ENCODE data around the gene LSAMP.
A peak's percentile ranks its signal among the peaks of the same experiment; 100 is the strongest.

LSAMP gene

GRCh38 chr3:115999001-115999585, 446.2 kb downstream of the LSAMP start:
- Histone ChIP-seq H3K4me2 (ENCODE audit: low read length, poor library complexity, severe bottlenecking) (no peak overlapping the region), H3K9ac (ENCODE audit: low read length) (no peak overlapping the region), H4K8ac (ENCODE audit: low read length) (no peak overlapping the region), H2BK120ac (ENCODE audit: low read depth, low read length) (no peak overlapping the region), H4K91ac (ENCODE audit: low read length) (no peak overlapping the region), H3K4me3 (ENCODE audit: insufficient read depth in 1 of 2, low read depth in 1 of 2, low read length in 2 of 2) (no peak overlapping the region), H3K79me1 (replicated peaks; ENCODE audit: low read length, poor library complexity, severe bottlenecking) (peaks cover 7% of the 10 kb centered on the region), H3K4ac (ENCODE audit: low read depth in 1 of 2, low read length in 2 of 2) (no peak overlapping the region), H2BK15ac (ENCODE audit: low read depth, poor library complexity, severe bottlenecking) (no peak overlapping the region), H3K27ac (ENCODE audit: low read length, poor library complexity, severe bottlenecking) (peak overlapping the region; percentile 95), H3K9me3 (ENCODE audit: control insufficient read depth, low read length) (no peaks in the 10 kb centered on the region), H2BK5ac (ENCODE audit: low read depth, low read length, poor library complexity, severe bottlenecking) (no peak overlapping the region), H3K23ac (ENCODE audit: low read length in 2 of 2) (no peak overlapping the region), H3K4me1 (ENCODE audit: control insufficient read depth, insufficient read depth, low read depth, low read length) (peaks cover 12% of the 10 kb centered on the region), H2BK12ac (ENCODE audit: low read length in 2 of 2) (peak overlapping the region in 1 of 2 experiments; percentile 13), H3K36me3 (ENCODE audit: control insufficient read depth in 1 of 2, insufficient read depth in 2 of 2, low read depth in 1 of 2, low read length in 2 of 2) (no peaks in the 10 kb centered on the region), H2AK5ac (ENCODE audit: low read length, severe bottlenecking) (peak overlapping the region; percentile 83), H3K27me3 (ENCODE audit: control insufficient read depth in 1 of 2, insufficient read depth in 1 of 2, low read length in 2 of 2) (no peaks in the 10 kb centered on the region), H2AFZ (ENCODE audit: low read depth, low read length) (no peak overlapping the region), H3K18ac (ENCODE audit: low read depth in 1 of 2, low read length in 2 of 2) (peak overlapping the region in 1 of 2 experiments; percentile 14), H3K14ac (ENCODE audit: low read length in 2 of 2) (peak overlapping the region in 1 of 2 experiments; percentile 1)
- no peak for DNase-seq
- 89% methylated on average over 5 of the region's 5 CpGs for WGBS

DNA sequence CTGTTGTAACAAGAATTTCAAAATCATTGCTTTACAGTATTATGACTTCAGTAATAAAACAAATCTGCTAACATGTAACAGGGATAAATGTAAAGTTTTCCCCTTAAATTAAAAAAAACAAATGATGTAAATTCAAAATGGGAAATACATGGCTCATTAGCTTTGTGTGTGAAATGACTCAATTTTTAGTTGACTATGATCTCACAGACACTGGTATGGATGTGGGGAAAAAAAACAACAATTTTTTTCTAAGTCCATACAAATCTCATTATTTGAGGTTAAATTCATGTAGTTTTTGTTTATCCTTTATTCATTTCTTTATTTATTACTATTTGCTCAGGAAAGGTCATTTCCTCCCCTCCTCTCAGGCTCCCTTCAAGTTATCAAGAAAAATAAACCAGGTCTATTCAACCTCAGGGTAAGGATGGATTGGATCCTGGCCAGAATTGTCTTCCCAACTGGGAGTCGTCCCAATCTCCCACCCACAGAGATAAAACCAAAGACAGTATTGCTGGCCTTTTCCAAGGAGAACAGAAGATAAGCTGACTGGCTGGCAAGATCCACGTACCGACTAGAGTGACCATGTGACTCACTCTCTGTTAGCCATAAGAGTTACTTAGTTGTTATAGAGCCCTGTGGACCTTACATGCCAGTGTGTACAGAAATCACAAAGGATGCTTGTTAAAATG, 448.7 kb downstream of the LSAMP start:
- DNase-seq = no peak
- no peak overlapping the region for H3K4ac ChIP-seq (ENCODE audit: low read depth in 1 of 2, low read length in 2 of 2)
- WGBS = 55% methylated on average over 3 of the region's 3 CpGs
- H2AK5ac ChIP-seq (ENCODE audit: low read length, severe bottlenecking) = peak overlapping the region; percentile 31
- H3K23ac ChIP-seq (ENCODE audit: low read length in 2 of 2) = no peak overlapping the region
- no peak overlapping the region for H4K91ac ChIP-seq (ENCODE audit: low read length)
- H2AFZ ChIP-seq (ENCODE audit: low read depth, low read length) = no peak overlapping the region
- no peaks in the 10 kb centered on the region for H3K9me3 ChIP-seq (ENCODE audit: control insufficient read depth, low read length)
- H2BK12ac ChIP-seq (ENCODE audit: low read length in 2 of 2) = no peak overlapping the region
- H3K14ac ChIP-seq (ENCODE audit: low read length in 2 of 2) = no peak overlapping the region
- no peaks in the 10 kb centered on the region for H3K27me3 ChIP-seq (ENCODE audit: control insufficient read depth in 1 of 2, insufficient read depth in 1 of 2, low read length in 2 of 2)
- H3K4me3 ChIP-seq (ENCODE audit: insufficient read depth in 1 of 2, low read depth in 1 of 2, low read length in 2 of 2) = no peak overlapping the region
- peak overlapping the region in 1 of 2 experiments; percentile 18 for H3K18ac ChIP-seq (ENCODE audit: low read depth in 1 of 2, low read length in 2 of 2)
- no peak overlapping the region for H3K4me2 ChIP-seq (ENCODE audit: low read length, poor library complexity, severe bottlenecking)
- peak overlapping the region; percentile 35 for H2BK5ac ChIP-seq (ENCODE audit: low read depth, low read length, poor library complexity, severe bottlenecking)
- H4K8ac ChIP-seq (ENCODE audit: low read length) = no peak overlapping the region
- no peaks in the 10 kb centered on the region for H3K36me3 ChIP-seq (ENCODE audit: control insufficient read depth in 1 of 2, insufficient read depth in 2 of 2, low read depth in 1 of 2, low read length in 2 of 2)
- no peak overlapping the region for H3K9ac ChIP-seq (ENCODE audit: low read length)
- H3K4me1 ChIP-seq (ENCODE audit: control insufficient read depth, insufficient read depth, low read depth, low read length) = peaks cover 11% of the 10 kb centered on the region
- no peak overlapping the region for H2BK15ac ChIP-seq (ENCODE audit: low read depth, poor library complexity, severe bottlenecking)
- peaks cover 6% of the 10 kb centered on the region for H3K79me1 ChIP-seq (replicated peaks; ENCODE audit: low read length, poor library complexity, severe bottlenecking)
- H2BK120ac ChIP-seq (ENCODE audit: low read depth, low read length) = no peak overlapping the region
- peak overlapping the region; percentile 90 for H3K27ac ChIP-seq (ENCODE audit: low read length, poor library complexity, severe bottlenecking)

- no peak overlapping the region for H3K4me3 ChIP-seq (ENCODE audit: insufficient read depth in 1 of 2, low read depth in 1 of 2, low read length in 2 of 2)
- H3K18ac ChIP-seq (ENCODE audit: low read depth in 1 of 2, low read length in 2 of 2) = no peak overlapping the region
- no peak overlapping the region for H3K9ac ChIP-seq (ENCODE audit: low read length)
- H4K91ac ChIP-seq (ENCODE audit: low read length) = no peak overlapping the region
- H2BK12ac ChIP-seq (ENCODE audit: low read length in 2 of 2) = no peak overlapping the region
- no peak overlapping the region for H3K4me2 ChIP-seq (ENCODE audit: low read length, poor library complexity, severe bottlenecking)
- H3K27me3 ChIP-seq (ENCODE audit: control insufficient read depth in 1 of 2, insufficient read depth in 1 of 2, low read length in 2 of 2) = no peaks in the 10 kb centered on the region
- DNase-seq = no peak
- no peaks in the 10 kb centered on the region for H3K79me1 ChIP-seq (replicated peaks; ENCODE audit: low read length, poor library complexity, severe bottlenecking)
- no peak overlapping the region for H2BK120ac ChIP-seq (ENCODE audit: low read depth, low read length)
- no peaks in the 10 kb centered on the region for H3K36me3 ChIP-seq (ENCODE audit: control insufficient read depth in 1 of 2, insufficient read depth in 2 of 2, low read depth in 1 of 2, low read length in 2 of 2)
- H3K23ac ChIP-seq (ENCODE audit: low read length in 2 of 2) = no peak overlapping the region
- no peak overlapping the region for H4K8ac ChIP-seq (ENCODE audit: low read length)
- 33% methylated on average over 1 of the region's 4 CpGs for WGBS
- H3K27ac ChIP-seq (ENCODE audit: low read length, poor library complexity, severe bottlenecking) = peak overlapping the region; percentile 79
- H3K4ac ChIP-seq (ENCODE audit: low read depth in 1 of 2, low read length in 2 of 2) = no peak overlapping the region
- no peaks in the 10 kb centered on the region for H3K9me3 ChIP-seq (ENCODE audit: control insufficient read depth, low read length)
- peaks cover 2% of the 10 kb centered on the region for H3K4me1 ChIP-seq (ENCODE audit: control insufficient read depth, insufficient read depth, low read depth, low read length)
- H2AFZ ChIP-seq (ENCODE audit: low read depth, low read length) = no peak overlapping the region
- no peak overlapping the region for H2BK5ac ChIP-seq (ENCODE audit: low read depth, low read length, poor library complexity, severe bottlenecking)
- H3K14ac ChIP-seq (ENCODE audit: low read length in 2 of 2) = no peak overlapping the region
- no peak overlapping the region for H2BK15ac ChIP-seq (ENCODE audit: low read depth, poor library complexity, severe bottlenecking)
- no peak overlapping the region for H2AK5ac ChIP-seq (ENCODE audit: low read length, severe bottlenecking)
Observed at GRCh38 chr3:115990669-115991068, 454.6 kb downstream of the LSAMP start.

- no peaks in the 10 kb centered on the region for H3K9me3 ChIP-seq (ENCODE audit: control insufficient read depth, low read length)
- no peak overlapping the region for H3K18ac ChIP-seq (ENCODE audit: low read depth in 1 of 2, low read length in 2 of 2)
- peak overlapping the region; percentile 48 for H3K9ac ChIP-seq (ENCODE audit: low read length)
- H2AFZ ChIP-seq (ENCODE audit: low read depth, low read length) = no peak overlapping the region
- H3K4me2 ChIP-seq (ENCODE audit: low read length, poor library complexity, severe bottlenecking) = no peak overlapping the region
- no peak overlapping the region for H3K4ac ChIP-seq (ENCODE audit: low read depth in 1 of 2, low read length in 2 of 2)
- H3K4me3 ChIP-seq (ENCODE audit: insufficient read depth in 1 of 2, low read depth in 1 of 2, low read length in 2 of 2) = no peak overlapping the region
- no peak overlapping the region for H2BK120ac ChIP-seq (ENCODE audit: low read depth, low read length)
- no peak overlapping the region for H2BK5ac ChIP-seq (ENCODE audit: low read depth, low read length, poor library complexity, severe bottlenecking)
- H3K36me3 ChIP-seq (ENCODE audit: control insufficient read depth in 1 of 2, insufficient read depth in 2 of 2, low read depth in 1 of 2, low read length in 2 of 2) = no peaks in the 10 kb centered on the region
- no peak overlapping the region for H3K14ac ChIP-seq (ENCODE audit: low read length in 2 of 2)
- H3K23ac ChIP-seq (ENCODE audit: low read length in 2 of 2) = no peak overlapping the region
- H2BK15ac ChIP-seq (ENCODE audit: low read depth, poor library complexity, severe bottlenecking) = no peak overlapping the region
- peaks cover 2% of the 10 kb centered on the region for H3K4me1 ChIP-seq (ENCODE audit: control insufficient read depth, insufficient read depth, low read depth, low read length)
- peak overlapping the region; percentile 79 for H3K27ac ChIP-seq (ENCODE audit: low read length, poor library complexity, severe bottlenecking)
- WGBS = 53% methylated on average over 3 of the region's 5 CpGs
- H4K8ac ChIP-seq (ENCODE audit: low read length) = no peak overlapping the region
- no peak overlapping the region for H4K91ac ChIP-seq (ENCODE audit: low read length)
- peak; percentile 79 for DNase-seq
- peaks cover 1% of the 10 kb centered on the region for H3K79me1 ChIP-seq (replicated peaks; ENCODE audit: low read length, poor library complexity, severe bottlenecking)
- H2AK5ac ChIP-seq (ENCODE audit: low read length, severe bottlenecking) = no peak overlapping the region
- no peaks in the 10 kb centered on the region for H3K27me3 ChIP-seq (ENCODE audit: control insufficient read depth in 1 of 2, insufficient read depth in 1 of 2, low read length in 2 of 2)
- no peak overlapping the region for H2BK12ac ChIP-seq (ENCODE audit: low read length in 2 of 2)
Observed at GRCh38 chr3:115989684-115990421, 455.4 kb downstream of the LSAMP start.

All from mesenchymal stem cell (in vitro differentiated cells and primary cell).